SHP77 (cell line): ENCODE data around the gene KATNB1.
"Not testable (repeated sequence)": the region's sequence is repeated elsewhere in the genome, so short reads cannot be mapped to it uniquely, and the experiment has no call there.

ENCODE experiments used
- DNase-seq, 2 experiments: peaks; one replicate each; lab custom pipeline; 2025; lab: John Stamatoyannopoulos, UW

Gene KATNB1

GRCh38 chr16:57743886-57744641 is 8.5 kb downstream of the KATNB1 start:
- DNase-seq, result no peak

GRCh38 chr16:57744642-57744903 is 9.0 kb downstream of the KATNB1 start:
- no peak for DNase-seq

GRCh38 chr16:57745768-57746167 is 10.2 kb downstream of the KATNB1 start:
- DNase-seq, result no peak

GRCh38 chr16:57746316-57746715 is 10.7 kb downstream of the KATNB1 start:
- not testable (repeated sequence) for DNase-seq

GRCh38 chr16:57747091-57747490 is 11.5 kb downstream of the KATNB1 start:
- DNase-seq, result no peak

- DNase-seq, result no peak
These were observed 11.9 kb downstream of the KATNB1 start for GRCh38 chr16:57747496-57747895.

- DNase-seq, result no peak
These were observed 12.4 kb downstream of the KATNB1 start for GRCh38 chr16:57747996-57748395.

- DNase-seq, result no peak
These were observed 13.0 kb downstream of the KATNB1 start for GRCh38 chr16:57748596-57748995.

GRCh38 chr16:57749101-57749692 is 13.6 kb downstream of the KATNB1 start:
- no peak for DNase-seq

GRCh38 chr16:57749856-57750452 is 14.4 kb downstream of the KATNB1 start:
- DNase-seq, result no peak

GRCh38 chr16:57750796-57751538 is 15.4 kb downstream of the KATNB1 start:
- DNase-seq, result no peak

GRCh38 chr16:57751539-57752202 is 16.1 kb downstream of the KATNB1 start:
- no peak for DNase-seq

GRCh38 chr16:57752203-57752580 is 16.6 kb downstream of the KATNB1 start:
- no peak for DNase-seq

- no peak for DNase-seq
These were observed 17.2 kb downstream of the KATNB1 start for GRCh38 chr16:57752581-57753447.

- no peak for DNase-seq
These were observed 18.1 kb downstream of the KATNB1 start for GRCh38 chr16:57753448-57754353.

GRCh38 chr16:57754354-57755060 is 18.9 kb downstream of the KATNB1 start:
- no peak for DNase-seq

- DNase-seq, result no peak
These were observed 19.6 kb downstream of the KATNB1 start for GRCh38 chr16:57755061-57755684.

- DNase-seq, result no peak
These were observed 20.3 kb downstream of the KATNB1 start for GRCh38 chr16:57755726-57756423.
